ENCODE measurements around the gene PLEKHH1. TPM values are rescaled to one million over a fixed set of nuclear protein-coding genes. Genes with fewer than 3 reads are reported as not detected.

The PLEKHH1 gene
- total RNA-seq, 4 donors from 2014 or later = 1.3 to 9.0 (median 4.9) TPM

- TF ChIP-seq CTCF (IDR thresholded peaks at IDR 0.05; ENCODE audit: low read depth) = no peak
These were observed 17.6 kb upstream of the PLEKHH1 start for GRCh38 chr14:67515386-67516079.

- TF ChIP-seq CTCF (IDR thresholded peaks at IDR 0.05; ENCODE audit: low read depth) = no peak
These were observed 16.4 kb upstream of the PLEKHH1 start for GRCh38 chr14:67516676-67517075.

- TF ChIP-seq CTCF (IDR thresholded peaks at IDR 0.05; ENCODE audit: low read depth) = no peak
These were observed 16.0 kb upstream of the PLEKHH1 start for GRCh38 chr14:67517083-67517482.

- no peak for TF ChIP-seq CTCF (IDR thresholded peaks at IDR 0.05; ENCODE audit: low read depth)
These were observed 13.7 kb upstream of the PLEKHH1 start for GRCh38 chr14:67519406-67519805.

GRCh38 chr14:67520482-67520881 is 12.6 kb upstream of the PLEKHH1 start:
- TF ChIP-seq CTCF (IDR thresholded peaks at IDR 0.05; ENCODE audit: low read depth) = no peak

GRCh38 chr14:67522270-67522669 is 10.8 kb upstream of the PLEKHH1 start:
- TF ChIP-seq CTCF (IDR thresholded peaks at IDR 0.05; ENCODE audit: low read depth) = no peak

GRCh38 chr14:67523764-67524633 is 9.1 kb upstream of the PLEKHH1 start:
- no peak for TF ChIP-seq CTCF (IDR thresholded peaks at IDR 0.05; ENCODE audit: low read depth)

All from subcutaneous adipose tissue (tissue), 4 donors.